NCI-H446 treated with DMSO at 0.1 percent for 48 hours (cell line): ENCODE results near the gene FOXD4L4.
"Not testable (repeated sequence)": the region's sequence is repeated elsewhere in the genome, so short reads cannot be mapped to it uniquely, and the experiment has no call there.

Experiments used
- DNase-seq: peaks from one replicate; lab custom pipeline; 2025; lab: John Stamatoyannopoulos, UW

The FOXD4L4 gene

DNA sequence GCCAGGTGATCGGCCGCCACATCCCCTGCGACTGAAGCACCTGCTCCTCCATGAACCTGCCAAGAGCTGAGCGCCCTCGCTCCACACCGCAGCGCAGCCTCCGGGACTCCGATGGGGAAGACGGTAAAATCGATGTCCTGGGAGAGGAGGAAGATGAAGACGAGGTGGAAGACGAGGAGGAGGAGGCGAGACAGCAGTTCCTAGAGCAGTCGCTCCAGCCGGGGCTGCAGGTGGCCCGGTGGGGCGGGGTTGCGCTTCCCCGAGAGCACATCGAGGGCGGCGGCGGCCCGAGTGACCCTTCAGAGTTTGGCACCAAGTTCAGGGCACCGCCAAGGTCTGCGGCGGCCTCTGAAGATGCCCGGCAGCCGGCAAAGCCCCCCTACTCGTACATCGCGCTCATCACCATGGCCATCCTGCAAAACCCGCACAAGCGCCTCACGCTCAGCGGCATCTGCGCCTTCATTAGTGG, at the start of gene FOXD4L4:
FOXD4L4 (plus strand) TSS at position 51 of the 469 bp plus-strand sequence; CDS start at position 51, 0 bp downstream.
- not testable (repeated sequence) for DNase-seq

DNA sequence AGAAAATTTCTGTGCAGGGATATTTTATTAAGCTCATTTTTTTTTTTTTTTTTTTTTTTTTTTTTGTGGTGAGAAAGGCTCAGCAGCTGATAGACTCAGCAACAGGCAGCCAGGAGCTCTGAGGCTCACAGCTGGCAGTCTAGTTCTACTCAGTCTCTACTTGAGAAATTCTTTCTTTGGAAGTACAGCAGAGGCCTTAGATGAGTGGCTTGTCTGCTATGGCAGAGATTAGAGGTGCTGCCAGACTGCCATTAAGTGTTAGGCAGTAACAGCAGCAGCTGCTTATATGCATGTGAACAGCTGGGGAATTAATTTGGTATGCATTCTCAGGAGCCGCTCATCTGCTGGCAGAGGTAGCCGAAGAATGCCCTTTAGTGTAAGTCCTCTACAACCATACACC, 33.4 kb upstream of the FOXD4L4 start:
- DNase-seq, result not testable (repeated sequence)

DNA sequence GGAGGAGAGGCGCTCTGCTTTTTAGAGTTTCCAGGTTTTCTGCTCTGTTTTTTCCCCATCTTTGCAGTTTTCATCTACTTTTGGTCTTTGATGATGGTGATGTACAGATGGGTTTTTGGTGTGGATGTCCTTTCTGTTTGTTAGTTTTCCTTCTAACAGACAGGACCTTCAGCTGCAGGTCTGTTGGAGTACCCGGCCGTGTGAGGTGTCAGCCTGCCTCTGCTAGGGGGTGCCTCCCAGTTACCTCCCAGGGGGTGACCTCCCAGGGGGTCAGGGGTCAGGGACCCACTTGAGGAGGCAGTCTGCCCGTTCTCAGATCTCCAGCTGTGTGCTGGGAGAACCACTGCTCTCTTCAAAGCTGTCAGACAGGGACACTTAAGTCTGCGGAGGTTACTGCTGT, 22.5 kb upstream of the FOXD4L4 start:
- not testable (repeated sequence) for DNase-seq

DNA sequence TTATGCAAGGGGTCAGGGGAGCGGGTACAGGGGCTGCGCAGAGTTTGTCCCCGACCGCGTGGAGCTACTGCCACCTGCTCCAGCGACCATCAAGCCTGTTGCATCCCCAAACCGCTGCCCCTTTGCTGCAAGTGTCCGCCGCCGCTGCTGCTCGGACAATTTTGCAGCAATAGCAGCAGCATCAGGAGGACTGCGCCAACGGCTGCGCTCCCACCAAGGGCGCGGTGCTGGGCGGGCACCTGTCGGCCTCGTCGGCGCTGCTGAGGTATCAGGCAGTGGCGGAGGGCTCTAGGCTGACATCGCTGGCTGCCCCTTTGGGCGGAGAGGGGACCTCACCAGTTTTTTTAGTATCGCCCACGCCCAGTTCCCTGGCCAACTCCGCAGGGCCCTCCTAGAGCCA, 1.2 kb downstream of the FOXD4L4 start:
- not testable (repeated sequence) for DNase-seq
